Heart right ventricle (tissue), 16 donors: ENCODE results near the gene NRROS. TPM values are rescaled to one million over a fixed set of nuclear protein-coding genes. Genes with fewer than 3 reads are reported as not detected.

Source experiments
- ATAC-seq, 8 donors: fragments of 200-7000 bp; cut with Tn5 transposase; one replicate each; pipeline ENCODE4 v1.9.1; 2020; ENCODE audit warnings: mild to moderate bottlenecking in 8 of 8, moderate library complexity in 8 of 8, moderate number of reproducible peaks in 1 of 8
- DNase-seq, 2 donors: peaks; one replicate each; pipeline ENCODE4 v3.0.0-alpha.2; 2020
- H3K27ac ChIP-seq, 10 donors: fragments of 200-600 bp; sonication (generic) in 2 of 10; one replicate each; pipeline versions ENCODE4 v1.5.0 to v1.8.0; 2020 to 2022; ENCODE audit warnings: mild to moderate bottlenecking in 3 of 10
- H3K27me3 ChIP-seq, 7 donors: fragments of 200-600 bp; one replicate each; pipeline ENCODE4 v1.8.0; 2021 to 2022; ENCODE audit warnings: mild to moderate bottlenecking in 2 of 7
- H3K36me3 ChIP-seq, 9 donors: fragments of 200-600 bp; sonication (generic) in 1 of 9; one replicate each; pipeline versions ENCODE4 v1.5.0 to v1.8.0; 2020 to 2022; ENCODE audit warnings: mild to moderate bottlenecking in 2 of 9
- H3K4me1 ChIP-seq, 9 donors: fragments of 200-600 bp; sonication (generic) in 1 of 9; one replicate each; pipeline versions ENCODE4 v1.5.0 to v1.8.0; 2020 to 2022; ENCODE audit warnings: mild to moderate bottlenecking in 4 of 9
- H3K4me3 ChIP-seq, 10 donors: fragments of 200-600 bp; sonication (generic) in 2 of 10; one replicate each; pipeline versions ENCODE4 v1.5.0 to v1.8.0; 2020 to 2022; ENCODE audit warnings: mild to moderate bottlenecking in 7 of 10, moderate library complexity in 2 of 10
- H3K9me3 ChIP-seq, 11 donors: fragments of 200-600 bp in 10 of 11; sonication (generic) in 2 of 11; one replicate each; pipeline versions ENCODE4 v1.5.0 to v1.8.0; 2013 to 2022; ENCODE audit warnings: mild to moderate bottlenecking in 2 of 11, control low read depth in 1 of 11, moderate library complexity in 1 of 11
- WGBS, 2 donors: extraction: QIAGEN DNeasy Blood & Tissue Kit; methylation state at CpG; one replicate each; pipeline ENCODE4 v1.1.7; 2013; ENCODE audit warnings: inconsistent platforms in 1 of 2; 5-methylcytosine and 5-hydroxymethylcytosine counted together
- intact Hi-C, 10 donors: fragments of 100-400 bp; cut with DNase I; formaldehyde crosslinking; loops; one replicate each; pipeline versions ENCODE4 v1.11.1 to v1.14.2; 2022
- polyA plus RNA-seq, 2 donors: library from polyadenylated mRNA; stranded (reverse); fragments of 200-250 nt; gene quantifications; one replicate each; pipeline ENCODE4 v1.2.3, GENCODE V29; 2013
- total RNA-seq, 10 donors: library from RNA; stranded (reverse); fragmentation: NEBNext Ultra II Directional in 3 of 10; extraction: Animal tissue kit (Norgen Biotek cat#: 25700) in 3 of 10; gene quantifications; one replicate each; pipeline versions ENCODE4 v1.2.1 to v1.2.4, GENCODE V29; 2021 to 2023
- TF ChIP-seq, protein P1 (sequence below), 9 donors: fragments of 200-600 bp; sonication (generic) in 2 of 9; IDR thresholded peaks; one replicate each; pipeline versions ENCODE4 v1.5.0 to v1.8.0; 2021 to 2022; ENCODE audit warnings: antibody characterized with exemption in 9 of 9, mild to moderate bottlenecking in 5 of 9, moderate library complexity in 1 of 9
- donor health status: Arrhythmogenic right ventricular cardiomyopathy.
- donor health status: ischemic (EF 13 %, LVEDD 7.1; RV severe dilation, severe dysfunction).
- donor health status: healthy with polysubstance abuse.
- donor health status: DM: no; HTN: yes; CAD: no.
- donor health status: DM: no; HTN: no; CAD: no.
- donor health status: ischemic (EF 25% LVEDD 6.9; RV normal size, moderate dysfunction).
- donor health status: ischemic (EF 25% LVEDD 5.7; RV mildly dilated, moderate dysfunction).
- donor health status: healthy.
- donor health status: DM: yes; HTN: yes; CAD: no.
- donor health status: Ischemic cardiomyopathy.
- donor health status: ischemic (EF 35%, LVEDD 5.7; RV mildly dilated, moderate dysfunction).
- donor health status: nonischemic (EF 11% LVEDD 7.7; RV severe dilation, severe dysfunction).
- donor health status: DM: yes; HTN: yes; CAD: no.
- donor health status: PGD.
- donor health status: ischemic (EF 29% LVEDD 5.4; RV normal size, mild dysfunction).
- donor health status: nonischemic (EF 23%, LVEDD 6.1; RV moderate dilation, normal function).

NRROS gene
- total and polyA plus RNA-seq, 12 donors = 1.1 to 11.7 (median 2.7) TPM

DNA sequence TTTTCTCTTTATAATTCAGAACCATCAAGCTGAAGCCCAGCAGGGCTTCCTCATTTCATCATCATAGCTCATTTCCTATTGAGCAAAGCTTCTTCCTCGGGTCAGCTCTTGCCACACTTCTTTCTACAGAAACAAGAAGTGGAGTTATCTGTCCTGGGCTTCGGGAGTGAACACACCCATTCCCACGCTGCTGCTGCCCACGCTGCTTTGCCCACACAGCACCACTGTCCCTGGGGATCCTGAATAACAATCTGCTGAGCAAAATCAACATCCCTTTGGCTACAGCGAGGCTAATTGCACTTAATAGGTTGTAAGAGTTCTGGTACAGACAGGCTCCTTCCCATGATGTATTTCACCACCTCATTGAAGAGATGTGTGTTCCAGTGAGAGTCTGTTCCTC, 48.9 kb downstream of the NRROS start:
- peak overlapping the region in 1 of 10 donors; percentile 18 for H3K4me3 ChIP-seq
- H3K27me3 ChIP-seq = no peaks in the 10 kb centered on the region
- H3K27ac ChIP-seq = peak overlapping the region in 3 of 10 donors; percentile 31 to 86 (median 46)
- H3K4me1 ChIP-seq = peaks cover 0 to 72% (median 10%) of the 10 kb centered on the region in 9 donors
- no peaks in the 10 kb centered on the region for H3K9me3 ChIP-seq
- TF ChIP-seq, protein P1, sequence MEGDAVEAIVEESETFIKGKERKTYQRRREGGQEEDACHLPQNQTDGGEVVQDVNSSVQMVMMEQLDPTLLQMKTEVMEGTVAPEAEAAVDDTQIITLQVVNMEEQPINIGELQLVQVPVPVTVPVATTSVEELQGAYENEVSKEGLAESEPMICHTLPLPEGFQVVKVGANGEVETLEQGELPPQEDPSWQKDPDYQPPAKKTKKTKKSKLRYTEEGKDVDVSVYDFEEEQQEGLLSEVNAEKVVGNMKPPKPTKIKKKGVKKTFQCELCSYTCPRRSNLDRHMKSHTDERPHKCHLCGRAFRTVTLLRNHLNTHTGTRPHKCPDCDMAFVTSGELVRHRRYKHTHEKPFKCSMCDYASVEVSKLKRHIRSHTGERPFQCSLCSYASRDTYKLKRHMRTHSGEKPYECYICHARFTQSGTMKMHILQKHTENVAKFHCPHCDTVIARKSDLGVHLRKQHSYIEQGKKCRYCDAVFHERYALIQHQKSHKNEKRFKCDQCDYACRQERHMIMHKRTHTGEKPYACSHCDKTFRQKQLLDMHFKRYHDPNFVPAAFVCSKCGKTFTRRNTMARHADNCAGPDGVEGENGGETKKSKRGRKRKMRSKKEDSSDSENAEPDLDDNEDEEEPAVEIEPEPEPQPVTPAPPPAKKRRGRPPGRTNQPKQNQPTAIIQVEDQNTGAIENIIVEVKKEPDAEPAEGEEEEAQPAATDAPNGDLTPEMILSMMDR (IDR thresholded peaks at IDR 0.05) = no peak
- WGBS, 2 donors = 29 to 38% methylated on average over 5 of the region's 5 CpGs
- peak; percentile 20 to 30 for DNase-seq
- H3K36me3 ChIP-seq = no peaks in the 10 kb centered on the region
- intact Hi-C loops = loop anchor here in 9 of 10 donors (5.0 to 10.0 kb wide), 4 partner anchors 81 to 161 kb away; no protein-coding TSS in a partner anchor
- peak; percentile 41 to 94 (median 76) for ATAC-seq

DNA sequence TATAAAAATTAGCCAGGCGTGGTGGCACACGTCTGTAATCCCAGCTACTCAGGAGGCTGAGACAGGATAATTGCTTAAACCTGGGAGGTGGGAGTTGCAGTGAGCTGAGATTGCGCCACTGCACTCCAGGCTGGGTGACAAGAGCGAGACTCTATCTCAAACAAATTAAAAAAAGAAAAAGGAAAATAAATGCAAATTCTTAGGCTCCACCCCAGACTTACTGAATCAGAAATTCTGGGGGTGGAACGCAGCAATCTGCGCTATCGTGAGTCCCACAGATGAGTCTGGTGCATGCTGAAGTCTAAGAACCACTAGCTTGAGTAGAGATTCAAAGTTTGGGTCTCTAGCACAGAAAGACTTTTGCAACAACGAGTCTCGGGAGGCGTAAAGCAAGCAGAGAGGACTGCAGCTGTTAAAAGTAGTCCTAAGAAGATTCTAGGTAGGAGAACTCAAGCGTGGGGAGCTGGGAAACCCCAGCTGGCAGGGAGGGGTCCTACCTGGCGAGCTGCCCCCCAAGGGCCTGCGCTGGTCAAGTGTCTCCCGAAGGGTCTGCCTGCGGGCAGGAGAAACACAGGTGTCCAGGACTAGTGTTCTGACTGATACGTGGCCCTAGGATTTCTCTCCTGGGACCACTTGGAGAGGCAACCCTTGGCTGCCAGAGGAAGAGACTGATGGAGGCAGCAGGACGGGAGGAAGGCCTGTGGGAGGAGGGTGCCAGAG, 50.6 kb downstream of the NRROS start:
- ATAC-seq = no peak
- Histone ChIP-seq H3K27me3 (peaks cover 0 to 5% (median 0%) of the 10 kb centered on the region in 7 donors), H3K27ac (peak overlapping the region in 1 of 10 donors; percentile 86), H3K4me1 (peaks cover 0 to 73% (median under 1%) of the 10 kb centered on the region in 9 donors), H3K36me3 (no peaks in the 10 kb centered on the region), H3K4me3 (peak overlapping the region in 1 of 10 donors; percentile 23), H3K9me3 (no peaks in the 10 kb centered on the region)
- intact Hi-C loops = loop anchor here in 9 of 10 donors (5.0 to 10.0 kb wide), 4 partner anchors 83 to 163 kb away; no protein-coding TSS in a partner anchor
- WGBS, 2 donors = 89 to 94% methylated on average over 17 of the region's 17 CpGs
- TF ChIP-seq, protein P1 (IDR thresholded peaks at IDR 0.05) = no peak
- DNase-seq = no peak

DNA sequence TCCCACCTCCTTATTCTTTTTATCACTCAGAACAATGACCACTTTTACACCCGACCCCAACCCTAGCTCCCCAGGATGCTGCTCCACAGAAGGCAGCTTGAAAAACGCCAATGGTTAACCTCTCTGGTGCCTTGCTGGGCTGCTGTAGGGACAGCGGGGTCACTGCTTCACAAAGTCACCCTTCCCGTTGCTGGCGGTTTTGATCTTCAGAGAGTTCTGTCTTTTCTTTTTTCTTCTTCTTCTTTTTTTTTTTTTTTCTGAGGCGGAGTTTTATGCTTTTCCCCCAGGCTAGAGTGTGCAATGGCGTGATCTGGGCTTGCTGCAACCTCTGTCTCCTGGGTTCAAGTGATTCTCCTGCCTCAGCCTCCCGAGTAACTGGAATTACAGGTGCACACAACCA, 51.9 kb downstream of the NRROS start:
- Histone ChIP-seq H3K9me3 (no peaks in the 10 kb centered on the region), H3K4me3 (peak overlapping the region in 1 of 10 donors; percentile 23), H3K36me3 (no peaks in the 10 kb centered on the region), H3K4me1 (peaks cover 0 to 64% (median 0%) of the 10 kb centered on the region in 9 donors), H3K27ac (peak overlapping the region in 1 of 10 donors; percentile 86), H3K27me3 (peaks cover 0 to 5% (median 0%) of the 10 kb centered on the region in 7 donors)
- intact Hi-C loops = no loop called here
- DNase-seq (no peak), ATAC-seq (no peak)
- TF ChIP-seq, protein P1 (IDR thresholded peaks at IDR 0.05) = no peak
- 75 to 77% methylated on average over 8 of the region's 8 CpGs for WGBS, 2 donors

DNA sequence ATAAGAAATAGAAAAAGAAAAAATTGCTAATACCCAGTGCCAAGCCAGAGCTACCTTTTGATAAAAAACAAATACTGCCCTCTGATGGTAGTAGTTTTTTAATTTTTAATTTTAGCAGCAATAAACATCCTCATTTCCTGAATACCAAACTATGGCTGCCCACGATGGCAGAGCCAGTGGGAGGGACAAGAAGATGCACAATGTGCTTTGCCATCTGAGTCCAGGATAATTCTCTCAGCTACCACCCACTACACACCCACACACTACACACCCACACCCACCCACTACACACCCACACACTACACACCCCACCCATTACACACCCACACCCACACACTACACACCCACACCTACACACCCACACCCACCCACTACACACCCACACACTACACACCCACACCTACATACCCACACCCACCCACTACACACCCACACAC, 54.7 kb downstream of the NRROS start:
- Histone ChIP-seq H3K9me3 (no peaks in the 10 kb centered on the region), H3K4me1 (peaks cover 0 to 36% (median 0%) of the 10 kb centered on the region in 9 donors), H3K4me3 (no peak overlapping the region), H3K27me3 (peaks cover 0 to 5% (median 0%) of the 10 kb centered on the region in 7 donors), H3K36me3 (no peaks in the 10 kb centered on the region), H3K27ac (no peak overlapping the region)
- 7 to 18% methylated on average over 1 of the region's 1 CpG for WGBS, 2 donors
- DNase-seq (no peak), ATAC-seq (no peak)
- intact Hi-C loops = no loop called here
- TF ChIP-seq, protein P1 (IDR thresholded peaks at IDR 0.05) = peak in 3 of 9 donors; percentile 12 to 25 (median 13)
